SU-DHL-6 (cell line): Measurements from ENCODE around the gene CNPY3.
A peak's percentile ranks its signal among the peaks of the same experiment; 100 is the strongest.

Experiments
- H2AFZ ChIP-seq: fragments of 200-600 bp; sonication (generic); 2 replicates; pipeline ENCODE4 v1.6.1; 2014; ENCODE audit warnings: low read depth, mild to moderate bottlenecking, moderate library complexity, mixed read lengths, antibody characterized with exemption, low read length; ENCODE audit not compliant: severe bottlenecking
- H3F3A ChIP-seq: fragments of 200-600 bp; shearing (Covaris generic); 2 replicates; pipeline ENCODE4 v1.6.0; 2016; ENCODE audit warnings: antibody characterized with exemption, mild to moderate bottlenecking; ENCODE audit not compliant: insufficient read depth
- H3K27ac ChIP-seq: fragments of 200-600 bp; sonication (generic); 2 replicates; pipeline ENCODE4 v1.5.1; 2016; ENCODE audit warnings: low read depth, mild to moderate bottlenecking, low read length, moderate library complexity, mixed read lengths
- H3K27me3 ChIP-seq: fragments of 200-600 bp; sonication (generic), shearing (Covaris generic); 2 replicates; pipeline ENCODE4 v1.6.0; 2014; ENCODE audit warnings: mild to moderate bottlenecking, low read length
- H3K36me3 ChIP-seq: fragments of 200-600 bp; sonication (generic); 2 replicates; pipeline ENCODE4 v1.6.1; 2014; ENCODE audit warnings: mild to moderate bottlenecking, low read length, mixed read lengths
- H3K4me2 ChIP-seq: fragments of 300-600, 200-600 bp; shearing (Covaris generic), sonication (generic); 2 replicates; pipeline ENCODE4 v1.6.0; 2014; ENCODE audit warnings: low read length, low read depth, mild to moderate bottlenecking; ENCODE audit not compliant: poor library complexity, severe bottlenecking
- H3K4me3 ChIP-seq: fragments of 200-600 bp; sonication (generic); 2 replicates; pipeline ENCODE4 v1.5.1; 2014; ENCODE audit warnings: antibody characterized with exemption, low read length, mild to moderate bottlenecking, mixed read lengths; ENCODE audit not compliant: insufficient read depth, poor library complexity, severe bottlenecking
- H3K79me2 ChIP-seq: fragments of 200-600 bp; sonication (generic); 2 replicates; pipeline ENCODE4 v1.6.1; 2014; ENCODE audit warnings: mild to moderate bottlenecking, low read length, moderate library complexity; ENCODE audit not compliant: insufficient read depth
- H3K9ac ChIP-seq: fragments of 200-600 bp; sonication (generic); 2 replicates; pipeline ENCODE4 v1.7.0; 2014; ENCODE audit warnings: mild to moderate bottlenecking, low read length
- H3K9me2 ChIP-seq: fragments of 200-600 bp; sonication (generic); replicated peaks from 2 replicates; pipeline ENCODE4 v1.6.1; 2014; ENCODE audit warnings: low read length; ENCODE audit not compliant: insufficient read depth
- H3K9me3 ChIP-seq: fragments of 200-600 bp; sonication (generic); 2 replicates; pipeline ENCODE4 v1.6.1; 2014; ENCODE audit warnings: low read length, mixed read lengths; ENCODE audit not compliant: insufficient read depth
- H4K20me1 ChIP-seq: fragments of 200-600 bp; sonication (generic); 2 replicates; pipeline ENCODE4 v1.6.1; 2014; ENCODE audit warnings: low read depth, mild to moderate bottlenecking, antibody characterized with exemption, low read length, moderate library complexity, mixed read lengths
- EZH2phosphoT487 ChIP-seq: fragments of 200-600 bp; sonication (generic), shearing (Covaris generic); conservative IDR thresholded peaks from 2 replicates; pipeline ENCODE4 v1.6.1; 2018; ENCODE audit warnings: mild to moderate bottlenecking, antibody characterized with exemption, low read length, moderate library complexity, mixed read lengths
- TF ChIP-seq, protein P1 (sequence below): fragments of 200-600 bp; sonication (generic); IDR thresholded peaks from one replicate; pipeline ENCODE4 v1.5.1; 2017; ENCODE audit warnings: antibody characterized with exemption, mild to moderate bottlenecking, low read length, moderate library complexity; ENCODE audit not compliant: insufficient read depth, poor library complexity, severe bottlenecking

The CNPY3 gene

DNA sequence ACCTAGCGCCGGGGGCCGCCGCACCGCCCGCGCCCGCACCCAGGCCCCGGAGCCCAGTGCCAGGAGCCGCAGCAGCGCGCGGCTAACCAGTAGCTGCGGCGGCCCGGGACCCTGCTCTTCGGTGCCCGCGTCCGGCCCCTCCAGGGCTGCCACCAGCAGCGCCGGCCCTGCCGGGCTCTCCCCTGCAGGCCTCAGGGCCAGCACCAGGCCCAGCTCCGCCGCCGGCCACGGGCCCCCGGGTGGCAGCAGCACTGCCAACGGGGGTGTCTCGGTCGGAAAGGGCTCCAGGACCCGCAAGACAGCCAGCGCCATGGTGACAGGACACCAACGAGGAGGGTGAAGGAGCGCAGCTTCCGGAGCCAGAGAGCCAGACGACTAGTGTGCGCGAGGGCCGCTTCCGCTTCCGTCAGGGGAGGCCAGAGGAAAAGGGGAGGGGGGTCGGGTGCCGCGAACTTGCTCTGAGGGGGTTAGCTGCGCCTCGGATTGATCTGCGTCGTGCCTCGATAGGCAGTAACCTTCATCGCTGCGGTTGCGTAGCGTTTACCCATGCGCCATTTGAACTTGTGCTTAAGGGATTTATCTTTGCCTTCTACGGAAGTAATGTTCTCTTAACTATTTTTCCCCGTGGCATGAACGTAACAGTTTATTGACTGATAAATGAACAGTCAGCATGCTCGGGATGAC lies 49.7 kb downstream of the CNPY3 start, which contains the start of gene PEX6:
TSS of gene PEX6 (minus strand) at position 343 of the 684 bp plus-strand sequence. CDS start at position 312, 31 bp downstream.
- peak within 1 kb of the TSS; percentile 84 for H3K4me2 ChIP-seq
- H3K9me3 ChIP-seq = no peaks in the 10 kb centered on the region
- no peaks in the 10 kb centered on the region for H3K27me3 ChIP-seq
- H3K4me3 ChIP-seq = peak within 1 kb of the TSS; percentile 75
- H4K20me1 ChIP-seq = no peaks in the 10 kb centered on the region
- peaks cover 19% of the 10 kb centered on the region for H3F3A ChIP-seq
- peak within 1 kb of the TSS; percentile 80 for H2AFZ ChIP-seq
- TF ChIP-seq, protein P1, sequence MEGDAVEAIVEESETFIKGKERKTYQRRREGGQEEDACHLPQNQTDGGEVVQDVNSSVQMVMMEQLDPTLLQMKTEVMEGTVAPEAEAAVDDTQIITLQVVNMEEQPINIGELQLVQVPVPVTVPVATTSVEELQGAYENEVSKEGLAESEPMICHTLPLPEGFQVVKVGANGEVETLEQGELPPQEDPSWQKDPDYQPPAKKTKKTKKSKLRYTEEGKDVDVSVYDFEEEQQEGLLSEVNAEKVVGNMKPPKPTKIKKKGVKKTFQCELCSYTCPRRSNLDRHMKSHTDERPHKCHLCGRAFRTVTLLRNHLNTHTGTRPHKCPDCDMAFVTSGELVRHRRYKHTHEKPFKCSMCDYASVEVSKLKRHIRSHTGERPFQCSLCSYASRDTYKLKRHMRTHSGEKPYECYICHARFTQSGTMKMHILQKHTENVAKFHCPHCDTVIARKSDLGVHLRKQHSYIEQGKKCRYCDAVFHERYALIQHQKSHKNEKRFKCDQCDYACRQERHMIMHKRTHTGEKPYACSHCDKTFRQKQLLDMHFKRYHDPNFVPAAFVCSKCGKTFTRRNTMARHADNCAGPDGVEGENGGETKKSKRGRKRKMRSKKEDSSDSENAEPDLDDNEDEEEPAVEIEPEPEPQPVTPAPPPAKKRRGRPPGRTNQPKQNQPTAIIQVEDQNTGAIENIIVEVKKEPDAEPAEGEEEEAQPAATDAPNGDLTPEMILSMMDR = no peak
- TF ChIP-seq EZH2phosphoT487 = no peak
- H3K79me2 ChIP-seq = peaks cover 38% of the 10 kb centered on the region
- H3K9me2 ChIP-seq = no peaks in the 10 kb centered on the region
- peak within 1 kb of the TSS; percentile 85 for H3K9ac ChIP-seq
- H3K27ac ChIP-seq = peak within 1 kb of the TSS; percentile 58
- peaks cover 5% of the 10 kb centered on the region; the same call in 1 of the 2 replicates for H3K36me3 ChIP-seq

DNA sequence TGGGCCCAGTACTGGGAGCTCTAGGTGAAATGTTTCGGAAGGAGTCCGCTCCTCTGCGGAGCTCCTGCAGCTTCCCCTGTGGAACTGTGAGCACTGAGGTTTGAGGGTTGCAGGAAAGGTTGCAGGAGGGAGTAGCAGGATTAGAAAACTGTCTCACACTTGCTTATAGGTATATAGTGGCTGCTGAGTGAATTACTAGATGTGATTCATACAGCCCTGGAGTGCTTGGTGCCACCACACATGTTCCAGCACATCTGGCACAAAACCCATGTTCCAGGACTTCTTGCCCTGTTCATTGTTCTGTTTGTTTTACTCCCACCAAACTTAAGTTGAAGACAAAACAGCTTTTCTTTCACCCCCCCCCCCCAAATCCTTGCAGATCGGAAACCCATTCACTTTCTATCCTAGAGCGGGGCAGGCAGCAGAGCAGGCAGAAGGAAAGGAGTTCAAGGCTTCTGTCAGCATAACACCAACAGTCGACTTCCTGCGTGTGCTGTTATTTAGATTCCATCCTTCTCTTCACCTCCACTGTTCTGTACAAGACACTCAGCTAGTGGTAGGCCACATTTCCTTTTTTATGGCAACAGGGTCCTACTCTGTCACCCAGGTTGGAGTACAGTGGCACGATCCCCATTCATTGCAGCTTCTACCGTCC lies 50.4 kb downstream of the CNPY3 start:
- TF ChIP-seq, protein P1 = no peak
- peaks cover 38% of the 10 kb centered on the region for H3K79me2 ChIP-seq

DNA sequence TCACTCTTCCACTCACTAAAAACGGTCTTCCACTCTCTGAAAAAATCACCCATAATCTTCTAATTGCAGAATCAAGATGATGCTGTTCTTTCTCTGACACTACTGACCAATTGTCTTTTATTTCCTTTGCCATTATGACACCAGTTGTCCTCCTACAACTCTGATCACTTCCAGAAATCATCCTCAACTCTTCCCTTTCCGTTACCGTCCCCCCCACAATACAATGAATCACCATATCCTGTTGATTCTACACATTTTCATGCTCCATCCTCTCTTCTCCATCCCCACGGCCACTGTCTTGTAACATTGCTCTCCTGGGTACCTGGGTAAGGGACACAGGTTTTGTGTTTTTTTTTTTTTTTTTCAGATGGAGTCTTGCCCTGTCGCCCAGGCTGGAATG lies 52.6 kb downstream of the CNPY3 start:
- Histone ChIP-seq H3K9me2 (no peaks in the 10 kb centered on the region), H3K9ac (no peak overlapping the region), H3K27me3 (no peaks in the 10 kb centered on the region), H3K27ac (no peak overlapping the region), H2AFZ (no peak overlapping the region), H3K4me2 (no peak overlapping the region), H3F3A (peaks cover 9% of the 10 kb centered on the region), H3K36me3 (peaks cover 2% of the 10 kb centered on the region; the same call in 1 of the 2 replicates), H3K9me3 (no peaks in the 10 kb centered on the region), H3K79me2 (peaks cover 28% of the 10 kb centered on the region), H4K20me1 (no peaks in the 10 kb centered on the region), H3K4me3 (no peak overlapping the region)
- no peak for TF ChIP-seq EZH2phosphoT487
- TF ChIP-seq, protein P1 = no peak

More for the DNA sequence above, 50.4 kb downstream of the CNPY3 start:
- Histone ChIP-seq H3K4me2 (peak overlapping the region; percentile 84), H3K36me3 (peaks cover 5% of the 10 kb centered on the region; the same call in 1 of the 2 replicates), H3K4me3 (peak overlapping the region; percentile 75), H3K9me2 (no peaks in the 10 kb centered on the region), H3K27me3 (no peaks in the 10 kb centered on the region), H3K9ac (peak overlapping the region; percentile 85), H3K27ac (peak overlapping the region; percentile 58), H3F3A (peaks cover 19% of the 10 kb centered on the region), H4K20me1 (no peaks in the 10 kb centered on the region), H3K9me3 (no peaks in the 10 kb centered on the region), H2AFZ (peak overlapping the region; percentile 80)
